ENCODE data around the gene ARHGEF7.

Gene ARHGEF7

DNA sequence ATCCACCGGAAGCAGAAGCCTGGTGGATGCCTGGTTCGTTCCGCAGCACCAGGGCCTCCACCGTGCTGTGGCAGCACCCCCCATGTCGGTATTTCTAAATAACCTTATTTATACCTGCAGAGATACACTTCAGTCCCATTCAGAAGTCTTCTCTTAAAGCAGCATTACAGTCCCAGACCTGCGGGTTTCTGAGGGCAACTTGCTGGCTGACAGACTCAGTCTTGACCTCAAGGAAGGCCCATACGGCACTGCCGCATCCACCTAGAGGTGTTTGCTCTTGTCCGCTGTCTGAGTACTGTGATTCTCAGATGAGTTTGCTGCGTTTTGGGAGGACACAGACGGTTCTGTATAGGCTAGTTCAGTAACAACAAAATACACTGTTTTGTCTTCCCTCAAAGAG lies 188.4 kb downstream of the ARHGEF7 start:
- H3K4me3 ChIP-seq (ENCODE audit: control insufficient read depth, low read depth, low read length), result no peak overlapping the region
- TF ChIP-seq, protein P1, sequence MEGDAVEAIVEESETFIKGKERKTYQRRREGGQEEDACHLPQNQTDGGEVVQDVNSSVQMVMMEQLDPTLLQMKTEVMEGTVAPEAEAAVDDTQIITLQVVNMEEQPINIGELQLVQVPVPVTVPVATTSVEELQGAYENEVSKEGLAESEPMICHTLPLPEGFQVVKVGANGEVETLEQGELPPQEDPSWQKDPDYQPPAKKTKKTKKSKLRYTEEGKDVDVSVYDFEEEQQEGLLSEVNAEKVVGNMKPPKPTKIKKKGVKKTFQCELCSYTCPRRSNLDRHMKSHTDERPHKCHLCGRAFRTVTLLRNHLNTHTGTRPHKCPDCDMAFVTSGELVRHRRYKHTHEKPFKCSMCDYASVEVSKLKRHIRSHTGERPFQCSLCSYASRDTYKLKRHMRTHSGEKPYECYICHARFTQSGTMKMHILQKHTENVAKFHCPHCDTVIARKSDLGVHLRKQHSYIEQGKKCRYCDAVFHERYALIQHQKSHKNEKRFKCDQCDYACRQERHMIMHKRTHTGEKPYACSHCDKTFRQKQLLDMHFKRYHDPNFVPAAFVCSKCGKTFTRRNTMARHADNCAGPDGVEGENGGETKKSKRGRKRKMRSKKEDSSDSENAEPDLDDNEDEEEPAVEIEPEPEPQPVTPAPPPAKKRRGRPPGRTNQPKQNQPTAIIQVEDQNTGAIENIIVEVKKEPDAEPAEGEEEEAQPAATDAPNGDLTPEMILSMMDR (conservative IDR thresholded peaks at IDR 0.05; ENCODE audit: control insufficient read depth, insufficient read depth, low read depth, low read length), result no peak
- DNase-seq (ENCODE audit: low read depth), result no peak

DNA sequence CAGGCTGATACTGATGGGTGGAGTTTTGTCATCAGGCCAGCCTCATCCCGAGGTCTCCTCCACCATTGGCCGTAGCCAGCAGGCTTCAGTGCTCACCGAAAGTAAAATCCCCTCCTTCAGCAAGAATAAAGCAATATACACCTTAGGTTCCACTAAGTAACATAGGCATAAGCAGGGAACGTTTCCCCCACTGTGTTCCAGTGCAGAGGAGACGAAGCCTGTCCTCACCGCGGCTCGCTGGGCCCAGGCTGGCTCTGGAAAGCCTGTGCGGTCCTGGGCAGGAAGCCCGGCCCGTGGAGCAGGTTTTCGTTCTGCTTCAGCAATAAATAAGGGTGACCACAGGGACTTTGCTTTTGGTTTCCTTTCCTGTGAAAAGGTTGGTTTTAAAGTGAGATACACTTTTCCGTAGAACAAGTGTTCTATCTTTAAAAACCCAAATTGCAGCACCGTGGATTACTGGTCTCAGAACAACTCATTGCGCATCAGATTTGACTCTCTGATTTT lies 189.0 kb downstream of the ARHGEF7 start:
- TF ChIP-seq, protein P1 (conservative IDR thresholded peaks at IDR 0.05; ENCODE audit: control insufficient read depth, insufficient read depth, low read depth, low read length), result no peak
- DNase-seq (ENCODE audit: low read depth), result no peak

DNA sequence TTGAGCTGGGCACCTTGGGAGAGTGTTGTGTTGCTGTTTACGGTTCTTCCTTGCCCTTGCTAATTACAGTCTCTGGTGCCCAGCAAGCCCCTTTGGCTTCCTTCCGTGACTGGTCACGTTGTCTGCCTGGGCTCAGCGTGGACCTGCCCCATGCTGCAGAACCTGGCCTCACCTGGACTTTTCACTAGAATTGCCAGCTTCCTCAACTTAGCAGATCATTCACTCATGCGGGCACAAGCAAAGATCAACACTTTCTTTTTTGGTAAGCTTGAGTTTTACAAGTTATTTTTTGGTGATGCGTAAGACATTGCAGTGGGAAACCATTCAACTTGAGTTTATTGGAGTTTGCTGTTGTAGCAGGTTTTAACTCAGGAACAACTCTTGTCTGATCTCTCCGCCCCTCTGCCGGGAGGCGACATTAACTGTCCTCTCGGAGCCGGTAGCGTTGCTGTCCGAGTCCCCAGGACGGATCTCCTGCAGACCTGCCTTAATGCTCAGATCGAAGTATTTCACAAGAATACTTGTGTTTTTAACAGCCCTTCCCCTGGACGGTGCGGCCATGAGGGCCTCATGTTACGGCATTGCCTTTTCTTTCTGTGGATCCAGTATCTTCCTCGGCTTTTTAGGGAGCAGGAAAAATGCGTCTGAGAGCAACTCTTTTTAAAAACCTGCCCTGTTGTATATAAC lies 189.6 kb downstream of the ARHGEF7 start:
- H3K4me3 ChIP-seq (ENCODE audit: control insufficient read depth, low read depth, low read length), result no peak overlapping the region
- TF ChIP-seq, protein P1 (conservative IDR thresholded peaks at IDR 0.05; ENCODE audit: control insufficient read depth, insufficient read depth, low read depth, low read length), result no peak
- DNase-seq (ENCODE audit: low read depth), result no peak

More for the DNA sequence above, 189.0 kb downstream of the ARHGEF7 start:
- no peak overlapping the region for H3K4me3 ChIP-seq (ENCODE audit: control insufficient read depth, low read depth, low read length)

DNA sequence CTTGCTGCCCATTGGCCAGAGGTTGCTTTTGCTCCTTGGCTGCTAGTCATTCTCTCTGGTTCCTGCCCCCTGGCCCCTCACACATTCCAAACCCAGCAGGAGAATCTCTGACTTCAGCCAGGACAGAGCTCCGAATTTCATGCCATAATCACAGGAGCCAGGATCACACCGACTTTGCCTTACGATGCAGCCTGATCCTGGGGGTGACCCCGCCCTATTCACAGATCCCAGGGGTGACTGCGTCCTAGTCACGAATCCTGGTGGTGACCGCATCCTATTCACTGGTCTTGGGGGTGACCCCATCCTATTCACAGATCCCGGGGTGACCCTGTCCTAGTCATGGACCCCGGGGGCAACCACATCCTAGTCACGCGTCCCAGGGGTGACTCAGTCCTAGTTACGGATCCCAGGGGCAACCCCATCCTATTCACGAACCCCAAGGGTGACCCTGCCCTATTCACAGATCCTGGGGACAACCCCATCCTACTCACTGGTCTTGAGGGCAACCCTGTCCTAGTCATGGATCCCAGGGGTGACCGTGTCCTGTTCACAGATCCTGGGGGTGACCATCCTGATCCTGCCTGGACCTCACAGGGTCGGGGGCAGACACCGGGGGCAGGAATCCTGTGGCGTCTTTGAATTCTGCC lies 198.0 kb downstream of the ARHGEF7 start:
- DNase-seq (ENCODE audit: low read depth), result no peak
- TF ChIP-seq, protein P1 (conservative IDR thresholded peaks at IDR 0.05; ENCODE audit: control insufficient read depth, insufficient read depth, low read depth, low read length), result no peak
- H3K4me3 ChIP-seq (ENCODE audit: control insufficient read depth, low read depth, low read length), result no peak overlapping the region

DNA sequence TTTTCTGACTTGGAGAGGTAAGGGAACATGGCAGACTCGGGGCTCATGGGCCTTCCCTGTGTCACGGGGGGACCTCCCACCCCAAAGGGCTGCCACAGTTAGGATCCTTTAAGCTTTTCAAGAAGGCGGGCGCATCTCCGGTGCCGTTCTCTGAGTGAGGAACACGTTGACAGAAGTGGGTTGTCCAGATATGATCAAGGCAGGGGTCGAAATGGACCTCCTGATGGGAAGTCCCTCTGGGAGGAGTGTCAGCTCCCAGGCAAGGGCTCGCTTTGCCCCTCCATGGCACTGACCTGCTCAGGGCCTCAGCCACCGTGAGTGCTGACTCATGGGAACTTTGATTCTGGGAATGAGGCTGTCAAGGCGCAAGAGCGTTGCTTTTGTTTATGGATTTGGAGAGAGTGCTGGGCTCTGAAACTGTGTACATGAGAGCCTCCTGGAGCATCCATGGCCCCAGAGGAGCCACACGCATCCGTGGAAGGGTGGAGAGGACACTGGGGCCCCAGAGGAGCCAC lies 198.9 kb downstream of the ARHGEF7 start:
- DNase-seq (ENCODE audit: low read depth), result no peak
- TF ChIP-seq, protein P1 (conservative IDR thresholded peaks at IDR 0.05; ENCODE audit: control insufficient read depth, insufficient read depth, low read depth, low read length), result no peak
- H3K4me3 ChIP-seq (ENCODE audit: control insufficient read depth, low read depth, low read length), result no peak overlapping the region

DNA sequence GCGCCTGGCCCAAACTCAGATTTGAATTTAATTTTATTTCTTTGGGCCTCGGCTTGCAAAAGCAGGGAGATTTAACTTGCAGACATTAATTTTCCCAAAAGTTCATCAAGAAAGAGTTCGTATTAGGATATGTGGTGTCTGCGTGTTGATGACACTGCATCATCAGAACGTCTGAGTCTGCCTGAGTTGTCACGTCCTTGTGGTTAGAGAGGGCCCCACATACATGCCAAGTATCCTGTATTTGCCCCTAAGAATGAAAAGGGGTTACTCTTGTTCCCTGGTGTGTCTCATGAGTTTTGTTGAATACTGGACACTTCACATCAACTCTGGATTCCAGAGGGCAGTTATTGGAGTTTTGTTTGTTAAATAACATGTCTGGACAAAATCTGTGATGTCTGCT lies 199.7 kb downstream of the ARHGEF7 start:
- TF ChIP-seq, protein P1 (conservative IDR thresholded peaks at IDR 0.05; ENCODE audit: control insufficient read depth, insufficient read depth, low read depth, low read length), result no peak
- DNase-seq (ENCODE audit: low read depth), result no peak

More for the DNA sequence above, 199.7 kb downstream of the ARHGEF7 start:
- H3K4me3 ChIP-seq (ENCODE audit: control insufficient read depth, low read depth, low read length), result no peak overlapping the region
